Ishikawa (cell line): Measurements from ENCODE around the gene SPATA46.

Experiments
- CEBPB ChIP-seq: IDR thresholded peaks from 2 replicates; pipeline ENCODE4 v1.6.1; 2012
- CREB1 ChIP-seq: IDR thresholded peaks from 2 replicates; pipeline ENCODE4 v1.6.1; 2012; ENCODE audit warnings: low read depth
- EGR1 ChIP-seq: IDR thresholded peaks from 2 replicates; pipeline ENCODE4 v1.6.1; 2012
- EP300 ChIP-seq: IDR thresholded peaks from 2 replicates; pipeline ENCODE4 v1.6.1; 2012; ENCODE audit warnings: borderline replicate concordance
- FOXM1 ChIP-seq: IDR thresholded peaks from 2 replicates; pipeline ENCODE4 v1.6.1; 2012; ENCODE audit warnings: low read depth, borderline replicate concordance
- NFIC ChIP-seq: IDR thresholded peaks from 2 replicates; pipeline ENCODE4 v1.6.1; 2012
- RAD21 ChIP-seq: IDR thresholded peaks from 2 replicates; pipeline ENCODE4 v1.6.1; 2012; ENCODE audit warnings: low read depth
- TAF1 ChIP-seq: IDR thresholded peaks from 2 replicates; pipeline ENCODE4 v1.6.1; 2012; ENCODE audit warnings: low read depth, mild to moderate bottlenecking
- TCF12 ChIP-seq: IDR thresholded peaks from 2 replicates; pipeline ENCODE4 v1.6.1; 2012; ENCODE audit warnings: low read depth
- TEAD4 ChIP-seq: IDR thresholded peaks from 2 replicates; pipeline ENCODE4 v1.6.1; 2012
- USF1 ChIP-seq: IDR thresholded peaks from 2 replicates; pipeline ENCODE4 v1.6.1; 2012
- YY1 ChIP-seq: IDR thresholded peaks from 2 replicates; pipeline ENCODE4 v1.6.1; 2012; ENCODE audit warnings: low read depth
- ZBTB7A ChIP-seq: IDR thresholded peaks from 2 replicates; pipeline ENCODE4 v1.6.1; 2012; ENCODE audit warnings: low read depth
- TF ChIP-seq, protein P1 (sequence below): IDR thresholded peaks from 2 replicates; pipeline ENCODE4 v1.6.1; 2012; ENCODE audit warnings: low read depth, mild to moderate bottlenecking
- TF ChIP-seq, protein P2 (sequence below): IDR thresholded peaks from 2 replicates; pipeline ENCODE4 v1.6.1; 2012

The SPATA46 gene

GRCh38 chr1:162371611-162372010 is 5.0 kb downstream of the SPATA46 start:
- no peak for TF ChIP-seq ZBTB7A
- no peak for TF ChIP-seq CEBPB
- TF ChIP-seq EP300: no peak
- no peak for TF ChIP-seq NFIC
- TF ChIP-seq TCF12: no peak
- no peak for TF ChIP-seq TEAD4
- no peak for TF ChIP-seq EGR1
- TF ChIP-seq YY1: no peak
- no peak for TF ChIP-seq FOXM1
- TF ChIP-seq CREB1: no peak
- TF ChIP-seq TAF1: no peak
- TF ChIP-seq, protein P1, sequence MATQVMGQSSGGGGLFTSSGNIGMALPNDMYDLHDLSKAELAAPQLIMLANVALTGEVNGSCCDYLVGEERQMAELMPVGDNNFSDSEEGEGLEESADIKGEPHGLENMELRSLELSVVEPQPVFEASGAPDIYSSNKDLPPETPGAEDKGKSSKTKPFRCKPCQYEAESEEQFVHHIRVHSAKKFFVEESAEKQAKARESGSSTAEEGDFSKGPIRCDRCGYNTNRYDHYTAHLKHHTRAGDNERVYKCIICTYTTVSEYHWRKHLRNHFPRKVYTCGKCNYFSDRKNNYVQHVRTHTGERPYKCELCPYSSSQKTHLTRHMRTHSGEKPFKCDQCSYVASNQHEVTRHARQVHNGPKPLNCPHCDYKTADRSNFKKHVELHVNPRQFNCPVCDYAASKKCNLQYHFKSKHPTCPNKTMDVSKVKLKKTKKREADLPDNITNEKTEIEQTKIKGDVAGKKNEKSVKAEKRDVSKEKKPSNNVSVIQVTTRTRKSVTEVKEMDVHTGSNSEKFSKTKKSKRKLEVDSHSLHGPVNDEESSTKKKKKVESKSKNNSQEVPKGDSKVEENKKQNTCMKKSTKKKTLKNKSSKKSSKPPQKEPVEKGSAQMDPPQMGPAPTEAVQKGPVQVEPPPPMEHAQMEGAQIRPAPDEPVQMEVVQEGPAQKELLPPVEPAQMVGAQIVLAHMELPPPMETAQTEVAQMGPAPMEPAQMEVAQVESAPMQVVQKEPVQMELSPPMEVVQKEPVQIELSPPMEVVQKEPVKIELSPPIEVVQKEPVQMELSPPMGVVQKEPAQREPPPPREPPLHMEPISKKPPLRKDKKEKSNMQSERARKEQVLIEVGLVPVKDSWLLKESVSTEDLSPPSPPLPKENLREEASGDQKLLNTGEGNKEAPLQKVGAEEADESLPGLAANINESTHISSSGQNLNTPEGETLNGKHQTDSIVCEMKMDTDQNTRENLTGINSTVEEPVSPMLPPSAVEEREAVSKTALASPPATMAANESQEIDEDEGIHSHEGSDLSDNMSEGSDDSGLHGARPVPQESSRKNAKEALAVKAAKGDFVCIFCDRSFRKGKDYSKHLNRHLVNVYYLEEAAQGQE: no peak
- no peak for TF ChIP-seq RAD21
- TF ChIP-seq, protein P2, sequence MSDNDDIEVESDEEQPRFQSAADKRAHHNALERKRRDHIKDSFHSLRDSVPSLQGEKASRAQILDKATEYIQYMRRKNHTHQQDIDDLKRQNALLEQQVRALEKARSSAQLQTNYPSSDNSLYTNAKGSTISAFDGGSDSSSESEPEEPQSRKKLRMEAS: no peak
- TF ChIP-seq USF1: no peak

- TF ChIP-seq NFIC (no peak), YY1 (no peak), TEAD4 (no peak), TCF12 (no peak), RAD21 (no peak), ZBTB7A (no peak), CREB1 (no peak), FOXM1 (no peak), USF1 (no peak)
- TF ChIP-seq, protein P2: no peak
- TF ChIP-seq, protein P1: no peak
Observed at GRCh38 chr1:162370721-162371120, 5.9 kb downstream of the SPATA46 start.

- no peak for TF ChIP-seq EP300
- no peak for TF ChIP-seq YY1
- no peak for TF ChIP-seq ZBTB7A
- TF ChIP-seq TEAD4: no peak
- no peak for TF ChIP-seq TAF1
- no peak for TF ChIP-seq NFIC
- no peak for TF ChIP-seq CREB1
- no peak for TF ChIP-seq EGR1
- no peak for TF ChIP-seq TCF12
- TF ChIP-seq, protein P1: no peak
- TF ChIP-seq, protein P2: no peak
- TF ChIP-seq USF1: no peak
- no peak for TF ChIP-seq FOXM1
Observed at GRCh38 chr1:162370161-162370560, 6.5 kb downstream of the SPATA46 start.

DNA sequence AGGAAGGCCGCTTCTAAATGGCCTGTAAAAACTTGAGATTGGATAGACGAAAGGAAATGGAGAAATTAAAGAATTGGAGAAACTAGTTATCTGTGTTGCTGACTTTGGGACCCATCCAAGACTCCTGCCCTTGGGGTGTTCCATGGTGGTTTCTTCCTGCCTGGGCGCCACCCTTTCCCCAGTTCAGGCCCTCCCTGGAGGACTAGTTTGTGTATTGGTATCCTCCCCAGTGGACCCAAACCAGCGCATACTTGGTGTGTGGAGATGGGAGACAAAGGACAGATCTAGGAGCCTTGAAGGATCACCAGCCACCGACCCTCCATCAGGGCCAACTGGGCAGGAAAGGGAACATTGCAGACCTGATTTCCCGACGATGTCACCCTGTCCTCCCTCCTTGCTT is 7.1 kb downstream of the SPATA46 start:
- no peak for TF ChIP-seq TCF12
- no peak for TF ChIP-seq RAD21
- no peak for TF ChIP-seq ZBTB7A
- no peak for TF ChIP-seq EP300
- no peak for TF ChIP-seq EGR1
- TF ChIP-seq USF1: no peak
- TF ChIP-seq, protein P1: no peak
